ENCODE results near the gene AUTS2.

AUTS2 gene

DNA sequence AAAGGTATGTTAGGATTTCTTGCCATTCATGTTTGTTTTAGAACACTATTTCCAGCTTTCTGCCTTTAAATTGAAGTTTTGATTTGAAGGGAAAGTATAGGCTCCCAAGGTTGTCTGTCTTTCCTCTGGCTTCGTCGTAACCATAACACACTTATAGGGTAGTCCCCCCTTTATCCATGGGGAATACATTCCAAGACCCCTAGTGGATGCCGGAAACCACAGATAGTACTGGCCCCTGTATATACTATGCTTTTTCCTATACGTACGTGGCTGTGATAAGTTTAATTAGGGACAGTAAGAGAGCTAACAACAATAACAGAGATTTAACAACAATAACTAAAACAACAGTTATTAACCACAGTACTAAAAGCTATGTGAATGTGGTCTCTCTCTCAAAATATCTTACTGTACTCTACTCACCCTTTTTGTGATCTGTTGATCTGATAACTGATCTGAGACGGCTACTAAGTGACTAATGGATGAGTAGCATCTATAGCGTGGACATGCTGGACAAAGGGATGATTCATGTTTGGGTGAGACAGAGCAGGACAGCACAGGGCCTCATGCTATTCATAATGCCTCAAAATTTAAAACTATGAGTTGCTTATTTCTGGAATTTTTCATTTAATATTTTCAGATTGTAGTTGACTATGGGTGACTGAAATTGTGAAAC, 273.1 kb downstream of the AUTS2 start:
- TF ChIP-seq, protein P1, sequence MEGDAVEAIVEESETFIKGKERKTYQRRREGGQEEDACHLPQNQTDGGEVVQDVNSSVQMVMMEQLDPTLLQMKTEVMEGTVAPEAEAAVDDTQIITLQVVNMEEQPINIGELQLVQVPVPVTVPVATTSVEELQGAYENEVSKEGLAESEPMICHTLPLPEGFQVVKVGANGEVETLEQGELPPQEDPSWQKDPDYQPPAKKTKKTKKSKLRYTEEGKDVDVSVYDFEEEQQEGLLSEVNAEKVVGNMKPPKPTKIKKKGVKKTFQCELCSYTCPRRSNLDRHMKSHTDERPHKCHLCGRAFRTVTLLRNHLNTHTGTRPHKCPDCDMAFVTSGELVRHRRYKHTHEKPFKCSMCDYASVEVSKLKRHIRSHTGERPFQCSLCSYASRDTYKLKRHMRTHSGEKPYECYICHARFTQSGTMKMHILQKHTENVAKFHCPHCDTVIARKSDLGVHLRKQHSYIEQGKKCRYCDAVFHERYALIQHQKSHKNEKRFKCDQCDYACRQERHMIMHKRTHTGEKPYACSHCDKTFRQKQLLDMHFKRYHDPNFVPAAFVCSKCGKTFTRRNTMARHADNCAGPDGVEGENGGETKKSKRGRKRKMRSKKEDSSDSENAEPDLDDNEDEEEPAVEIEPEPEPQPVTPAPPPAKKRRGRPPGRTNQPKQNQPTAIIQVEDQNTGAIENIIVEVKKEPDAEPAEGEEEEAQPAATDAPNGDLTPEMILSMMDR (IDR thresholded peaks at IDR 0.05; ENCODE audit: control insufficient read depth, extremely low read depth, insufficient read depth): no peak
- no peak for DNase-seq (ENCODE audit: low read depth)
- no peak overlapping the region for H3K4me3 ChIP-seq (ENCODE audit: low read depth, low read length)

DNA sequence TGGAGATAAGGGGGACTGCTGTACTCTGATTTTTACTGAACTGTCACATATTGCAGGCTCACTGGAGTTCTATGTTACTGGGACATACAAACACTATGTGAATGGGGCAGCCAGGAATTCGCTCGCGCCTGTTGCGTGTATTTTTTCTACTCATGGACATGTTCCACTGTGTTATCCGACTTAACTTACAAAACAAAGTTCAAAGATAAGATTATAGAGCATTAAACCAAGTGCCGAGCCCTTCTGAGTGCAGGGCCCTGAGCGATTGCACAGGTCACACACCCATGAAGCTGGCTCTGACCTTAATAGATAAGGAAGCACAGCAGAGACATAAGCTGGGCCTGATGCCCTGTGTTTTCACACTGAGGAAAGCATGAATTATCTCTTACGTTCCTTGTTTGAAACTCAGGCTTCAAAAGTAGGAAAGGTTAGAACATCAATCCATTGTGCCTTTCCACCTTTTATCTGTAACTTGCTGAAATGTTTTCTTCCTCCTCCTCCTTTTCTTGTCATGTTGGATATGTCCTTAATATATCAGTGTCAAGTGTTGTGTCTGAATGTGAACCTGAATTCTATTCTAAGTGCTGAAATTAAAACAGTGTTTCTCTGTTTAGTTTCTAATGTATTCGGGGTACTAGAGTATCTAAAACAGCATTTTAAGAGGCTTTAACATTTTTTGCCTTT, 273.8 kb downstream of the AUTS2 start:
- no peak for DNase-seq (ENCODE audit: low read depth)
- TF ChIP-seq, protein P1 (IDR thresholded peaks at IDR 0.05; ENCODE audit: control insufficient read depth, extremely low read depth, insufficient read depth): no peak
- H3K4me3 ChIP-seq (ENCODE audit: low read depth, low read length): no peak overlapping the region

DNA sequence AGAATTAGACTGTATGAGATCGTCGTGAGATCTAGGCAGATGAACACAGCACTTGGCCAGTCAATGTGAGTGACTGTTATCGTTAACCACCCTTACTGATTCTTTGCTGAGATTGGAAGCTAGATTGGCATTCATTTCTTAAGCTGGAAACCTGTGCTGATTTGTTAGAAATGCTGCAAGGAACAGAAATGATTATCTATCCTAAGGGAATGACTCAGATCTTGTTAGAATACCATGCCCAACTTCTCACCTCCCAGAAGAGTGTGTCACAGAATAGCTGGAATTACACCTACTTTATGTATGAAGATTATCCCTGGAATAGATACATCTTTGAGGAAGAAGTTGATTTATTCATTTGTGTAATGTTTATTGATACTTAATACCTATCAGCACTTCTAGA, 275.2 kb downstream of the AUTS2 start:
- TF ChIP-seq, protein P1 (IDR thresholded peaks at IDR 0.05; ENCODE audit: control insufficient read depth, extremely low read depth, insufficient read depth): no peak
- DNase-seq (ENCODE audit: low read depth): no peak
- H3K4me3 ChIP-seq (ENCODE audit: low read depth, low read length): no peak overlapping the region

DNA sequence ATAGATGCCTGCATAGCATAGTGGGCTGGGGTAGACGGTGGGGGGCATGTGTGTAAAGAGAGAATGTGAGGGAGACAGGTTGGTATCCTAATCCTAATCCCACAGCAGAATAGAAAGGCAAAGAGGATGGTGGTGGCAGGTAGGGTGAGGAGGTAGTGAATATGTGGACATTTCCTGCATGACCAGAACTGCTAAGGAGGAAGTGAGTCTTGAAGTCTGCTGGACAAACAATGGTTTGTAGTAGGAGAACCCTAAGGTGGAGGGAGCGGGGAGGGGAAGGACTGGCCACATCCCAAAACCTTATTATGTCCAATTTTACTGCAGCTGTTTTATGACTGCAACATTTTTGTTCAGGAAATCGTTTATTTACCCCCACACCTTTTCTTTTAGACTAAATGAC, 279.7 kb downstream of the AUTS2 start:
- no peak overlapping the region for H3K4me3 ChIP-seq (ENCODE audit: low read depth, low read length)
- no peak for DNase-seq (ENCODE audit: low read depth)
- TF ChIP-seq, protein P1 (IDR thresholded peaks at IDR 0.05; ENCODE audit: control insufficient read depth, extremely low read depth, insufficient read depth): no peak

DNA sequence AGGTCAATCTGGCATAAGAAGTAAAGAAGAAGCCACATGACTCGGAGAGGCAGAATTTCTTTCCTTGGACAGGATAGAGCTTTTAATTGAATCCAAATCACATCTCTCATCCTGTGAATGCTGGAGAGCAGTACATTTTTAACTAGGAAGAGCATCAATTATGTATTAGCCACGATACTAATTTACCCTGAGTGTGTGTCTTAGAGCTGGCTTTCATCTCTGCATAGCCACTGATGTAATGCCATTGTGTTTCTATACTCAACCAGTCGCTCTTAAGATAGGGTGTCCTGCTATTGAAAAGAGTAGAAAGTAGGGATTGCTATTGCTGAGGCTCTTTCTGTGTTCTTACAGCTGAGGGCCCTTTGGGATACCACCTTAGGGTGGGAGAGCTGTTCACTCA, 280.3 kb downstream of the AUTS2 start:
- TF ChIP-seq, protein P1 (IDR thresholded peaks at IDR 0.05; ENCODE audit: control insufficient read depth, extremely low read depth, insufficient read depth): no peak
- H3K4me3 ChIP-seq (ENCODE audit: low read depth, low read length): no peak overlapping the region
- DNase-seq (ENCODE audit: low read depth): no peak

DNA sequence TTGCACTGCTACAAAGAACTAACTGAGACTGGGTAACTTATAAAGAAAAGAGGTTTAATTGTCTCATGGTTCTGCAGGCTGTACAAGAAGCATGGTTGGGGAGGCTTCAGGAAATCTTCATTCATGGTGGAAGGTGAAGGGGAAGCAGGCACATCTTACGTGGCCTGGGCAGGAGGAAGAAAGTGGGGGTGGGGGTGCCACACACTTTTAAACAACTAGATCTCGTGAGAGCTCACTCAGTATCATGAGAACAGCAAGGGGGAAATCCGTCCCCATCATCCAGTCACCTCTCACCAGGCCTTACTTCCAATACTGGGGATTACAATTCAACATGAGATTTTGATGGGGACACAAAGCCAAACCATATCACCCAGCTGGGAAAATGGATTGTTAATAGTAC, 281.7 kb downstream of the AUTS2 start:
- no peak for DNase-seq (ENCODE audit: low read depth)
- TF ChIP-seq, protein P1 (IDR thresholded peaks at IDR 0.05; ENCODE audit: control insufficient read depth, extremely low read depth, insufficient read depth): no peak
- no peak overlapping the region for H3K4me3 ChIP-seq (ENCODE audit: low read depth, low read length)

Measured in LNCaP clone FGC (cell line).